Caco-2 (cell line): ENCODE data around the gene RIN3. TPM values are rescaled to one million over a fixed set of nuclear protein-coding genes. Genes with fewer than 3 reads are reported as not detected.

Experiments
- BruUV-seq: library from RNA; stranded (reverse); fragments of 400-500 nt; replicated peaks from 2 replicates; lab custom pipeline; 2021; lab: Mats Ljungman, UMichigan
- CTCF ChIA-PET: fragments of 300-600 bp; sonication (Branson Sonifier 250); formaldehyde crosslinking; loops from one replicate; lab custom pipeline; 2022; ENCODE audit warnings: antibody characterized with exemption; lab: Charles Lee
- POLR2A ChIA-PET: fragments of 300-600 bp; sonication (Branson Sonifier 250); formaldehyde crosslinking; loops from one replicate; lab custom pipeline; 2022; ENCODE audit warnings: antibody characterized with exemption; lab: Charles Lee
- DNase-seq, 2 experiments: peaks; one replicate each; pipeline versions ENCODE4 v3.0.0 to v3.0.0-alpha.2; 2020 to 2022
- H3K27me3 ChIP-seq: replicated peaks from 2 replicates; pipeline ENCODE4 v1.6.0; 2011; ENCODE audit warnings: low read length; ENCODE audit not compliant: control insufficient read depth, insufficient read depth
- H3K36me3 ChIP-seq: 2 replicates; pipeline ENCODE4 v1.5.1; 2011; ENCODE audit warnings: low read length; ENCODE audit not compliant: control insufficient read depth, insufficient read depth
- H3K4me1 ChIP-seq: fragments of 250-450 bp; sonication (Bioruptor Pico); 2 replicates; pipeline ENCODE4 v1.5.1; 2020; ENCODE audit warnings: mild to moderate bottlenecking
- H3K4me3 ChIP-seq: 2 replicates; pipeline ENCODE4 v1.5.1; 2011; ENCODE audit warnings: low read depth, mild to moderate bottlenecking, control low read depth, low read length
- H3K9me3 ChIP-seq: fragments of 250-450 bp; sonication (Bioruptor Pico); 2 replicates; pipeline ENCODE4 v1.5.1; 2020; ENCODE audit warnings: mild to moderate bottlenecking, moderate library complexity
- H3K27ac Mint-ChIP-seq: one replicate; pipeline ENCODE4 v1.8.0; 2022; ENCODE audit warnings: mixed read lengths; ENCODE audit not compliant: unreplicated experiment
- H3K27me3 Mint-ChIP-seq: one replicate; pipeline ENCODE4 v1.8.0; 2022; ENCODE audit warnings: mixed read lengths; ENCODE audit not compliant: insufficient read depth, unreplicated experiment
- H3K36me3 Mint-ChIP-seq: one replicate; pipeline ENCODE4 v1.8.0; 2022; ENCODE audit warnings: mild to moderate bottlenecking, mixed read lengths; ENCODE audit not compliant: insufficient read depth, unreplicated experiment
- H3K4me1 Mint-ChIP-seq: one replicate; pipeline ENCODE4 v1.8.0; 2022; ENCODE audit warnings: low read depth, mixed read lengths; ENCODE audit not compliant: unreplicated experiment
- H3K4me3 Mint-ChIP-seq: one replicate; pipeline ENCODE4 v1.8.0; 2022; ENCODE audit warnings: mild to moderate bottlenecking, moderate library complexity, mixed read lengths; ENCODE audit not compliant: unreplicated experiment
- H3K9me3 Mint-ChIP-seq: one replicate; pipeline ENCODE4 v1.8.0; 2022; ENCODE audit warnings: mixed read lengths; ENCODE audit not compliant: unreplicated experiment
- intact Hi-C: fragments of 100-400 bp; cut with micrococcal nuclease; formaldehyde crosslinking; loops from one replicate; pipeline ENCODE4 v1.10.0; 2022; ENCODE audit not compliant: unreplicated experiment
- total RNA-seq: library from RNA; stranded (reverse); gene quantifications from 2 replicates; pipeline ENCODE4 v1.2.3, GENCODE V29; 2022
- TF ChIP-seq, protein P1 (sequence below), 2 experiments: fragments of 200-600 bp in 1 of 2; IDR thresholded peaks; 1 replicate in 1 of 2; 2 replicates in 1 of 2; pipeline versions ENCODE4 v1.5.1 to v1.8.0; 2011 to 2022; ENCODE audit warnings: antibody characterized with exemption in 1 of 2, control low read depth in 1 of 2, inconsistent platforms in 1 of 2, low read depth in 1 of 2, low read length in 1 of 2, mild to moderate bottlenecking in 1 of 2, moderate library complexity in 1 of 2; ENCODE audit not compliant: insufficient read depth in 1 of 2, severe bottlenecking in 1 of 2, unreplicated experiment in 1 of 2

Gene RIN3
- total RNA-seq, 1 experiment from 2014 or later, result 20.7 TPM

DNA sequence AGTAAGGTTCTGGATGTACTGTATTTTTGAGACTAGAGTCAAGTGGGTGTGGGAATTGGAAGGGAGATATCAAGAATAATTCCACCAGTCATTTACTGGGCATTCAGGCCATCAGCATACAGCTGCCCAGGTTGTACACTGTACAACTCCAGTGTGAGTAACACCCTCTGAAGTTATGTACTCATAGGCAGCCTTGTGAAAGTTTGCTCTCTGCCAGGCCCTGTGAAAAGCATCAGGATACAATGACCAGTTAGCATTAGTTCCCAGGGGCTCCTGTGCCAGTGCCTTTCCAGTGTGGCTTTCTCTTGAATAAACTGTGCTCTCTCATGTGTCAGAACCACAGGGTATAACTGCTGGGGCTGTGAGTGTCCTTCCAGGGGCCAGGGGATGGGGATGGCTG, 145.1 kb downstream of the RIN3 start:
- H3K9me3 ChIP-seq, result no peaks in the 10 kb centered on the region
- H3K4me1 ChIP-seq, result no peaks in the 10 kb centered on the region
- H3K27me3 ChIP-seq, result no peaks in the 10 kb centered on the region
- no peak overlapping the region for H3K4me3 ChIP-seq
- no peak overlapping the region for H3K4me3 Mint-ChIP-seq
- H3K27me3 Mint-ChIP-seq, result no peaks in the 10 kb centered on the region
- H3K36me3 ChIP-seq, result no peaks in the 10 kb centered on the region
- intact Hi-C loops, result no loop called here
- H3K4me1 Mint-ChIP-seq, result no peaks in the 10 kb centered on the region
- no TSS peak for BruUV-seq
- H3K27ac Mint-ChIP-seq, result no peak overlapping the region
- DNase-seq, result no peak
- peaks cover 1% of the 10 kb centered on the region for H3K36me3 Mint-ChIP-seq
- POLR2A ChIA-PET, result no interaction called here
- CTCF ChIA-PET, result no interaction called here
- no peaks in the 10 kb centered on the region for H3K9me3 Mint-ChIP-seq
- TF ChIP-seq, protein P1, sequence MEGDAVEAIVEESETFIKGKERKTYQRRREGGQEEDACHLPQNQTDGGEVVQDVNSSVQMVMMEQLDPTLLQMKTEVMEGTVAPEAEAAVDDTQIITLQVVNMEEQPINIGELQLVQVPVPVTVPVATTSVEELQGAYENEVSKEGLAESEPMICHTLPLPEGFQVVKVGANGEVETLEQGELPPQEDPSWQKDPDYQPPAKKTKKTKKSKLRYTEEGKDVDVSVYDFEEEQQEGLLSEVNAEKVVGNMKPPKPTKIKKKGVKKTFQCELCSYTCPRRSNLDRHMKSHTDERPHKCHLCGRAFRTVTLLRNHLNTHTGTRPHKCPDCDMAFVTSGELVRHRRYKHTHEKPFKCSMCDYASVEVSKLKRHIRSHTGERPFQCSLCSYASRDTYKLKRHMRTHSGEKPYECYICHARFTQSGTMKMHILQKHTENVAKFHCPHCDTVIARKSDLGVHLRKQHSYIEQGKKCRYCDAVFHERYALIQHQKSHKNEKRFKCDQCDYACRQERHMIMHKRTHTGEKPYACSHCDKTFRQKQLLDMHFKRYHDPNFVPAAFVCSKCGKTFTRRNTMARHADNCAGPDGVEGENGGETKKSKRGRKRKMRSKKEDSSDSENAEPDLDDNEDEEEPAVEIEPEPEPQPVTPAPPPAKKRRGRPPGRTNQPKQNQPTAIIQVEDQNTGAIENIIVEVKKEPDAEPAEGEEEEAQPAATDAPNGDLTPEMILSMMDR (IDR thresholded peaks at IDR 0.05; ENCODE audit: insufficient read depth in 1 of 2, low read depth in 1 of 2, low read length in 1 of 2, severe bottlenecking in 1 of 2, unreplicated experiment in 1 of 2), result no peak

DNA sequence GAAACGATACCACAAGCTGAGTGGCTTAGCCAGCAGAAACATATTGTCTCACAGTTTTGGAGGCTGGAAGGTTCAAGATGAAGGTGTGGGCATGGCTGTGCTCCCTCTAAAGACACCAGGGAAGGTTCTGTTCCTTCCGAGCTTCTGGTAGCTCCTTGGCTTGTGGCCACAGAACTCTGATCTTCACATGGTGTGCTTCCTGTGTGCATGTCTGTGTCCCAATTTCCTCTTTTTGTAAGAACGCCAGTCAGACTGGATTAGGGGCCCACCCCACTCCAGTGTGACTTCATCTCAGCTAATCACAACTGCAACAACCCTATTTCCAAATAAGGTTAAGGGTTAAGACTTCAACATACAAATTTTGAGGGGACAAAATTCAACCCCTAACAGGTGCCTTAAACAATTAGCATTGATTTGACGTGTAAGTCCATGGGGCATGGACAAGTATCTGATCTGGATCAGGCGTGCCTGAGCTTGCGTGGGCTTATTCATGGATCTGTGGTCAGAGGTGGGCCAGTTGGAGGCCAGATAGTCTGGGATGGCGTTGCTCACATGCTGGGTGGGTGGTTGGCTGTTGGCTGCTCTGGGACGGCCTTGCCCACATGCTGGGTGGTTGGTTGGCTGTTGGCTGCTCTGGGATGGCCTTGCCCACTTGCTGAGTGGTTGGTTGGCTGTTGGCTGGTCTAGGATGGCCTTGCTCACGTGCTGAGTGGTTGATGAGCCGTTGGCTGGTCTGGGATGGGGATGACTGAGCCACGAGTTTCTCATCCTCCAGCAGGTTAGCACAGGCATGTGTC, 146.4 kb downstream of the RIN3 start:
- no peak overlapping the region for H3K4me3 Mint-ChIP-seq
- Histone ChIP-seq H3K36me3 (no peaks in the 10 kb centered on the region), H3K9me3 (no peaks in the 10 kb centered on the region), H3K4me1 (no peaks in the 10 kb centered on the region), H3K27me3 (no peaks in the 10 kb centered on the region), H3K4me3 (no peak overlapping the region)
- CTCF ChIA-PET, result no interaction called here
- TF ChIP-seq, protein P1 (IDR thresholded peaks at IDR 0.05; ENCODE audit: insufficient read depth in 1 of 2, low read depth in 1 of 2, low read length in 1 of 2, severe bottlenecking in 1 of 2, unreplicated experiment in 1 of 2), result no peak
- peaks cover 6% of the 10 kb centered on the region for H3K36me3 Mint-ChIP-seq
- H3K9me3 Mint-ChIP-seq, result no peaks in the 10 kb centered on the region
- no peak for DNase-seq
- no peak overlapping the region for H3K27ac Mint-ChIP-seq
- POLR2A ChIA-PET, result interaction anchor here (0.5 kb wide), 1 partner anchor 200 kb away, joined by 6 read pairs; no protein-coding TSS in a partner anchor
- no TSS peak for BruUV-seq
- H3K27me3 Mint-ChIP-seq, result no peaks in the 10 kb centered on the region
- intact Hi-C loops, result no loop called here
- H3K4me1 Mint-ChIP-seq, result no peaks in the 10 kb centered on the region

DNA sequence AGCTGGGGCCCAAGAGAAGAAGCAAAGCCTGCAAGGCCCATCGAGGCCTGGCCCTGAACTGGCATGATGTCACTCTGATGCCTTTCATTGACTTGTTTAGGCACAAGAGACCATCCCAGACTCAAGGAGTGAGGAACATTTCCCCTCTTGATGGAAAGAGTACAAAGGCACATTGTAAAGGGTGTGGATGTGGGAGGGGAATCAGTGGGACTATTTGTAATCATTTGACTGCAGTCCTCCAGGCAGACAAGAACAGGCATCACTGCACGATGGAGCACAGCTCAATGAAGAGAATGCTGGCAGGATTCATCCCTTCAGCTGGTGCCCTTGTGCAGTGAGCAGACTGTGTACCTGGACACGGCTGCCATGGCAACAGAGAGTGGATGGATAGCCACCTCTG, 147.0 kb downstream of the RIN3 start:
- Histone ChIP-seq H3K4me1 (no peaks in the 10 kb centered on the region), H3K36me3 (no peaks in the 10 kb centered on the region), H3K27me3 (no peaks in the 10 kb centered on the region), H3K4me3 (no peak overlapping the region), H3K9me3 (no peaks in the 10 kb centered on the region)
- no peak overlapping the region for H3K27ac Mint-ChIP-seq
- H3K4me3 Mint-ChIP-seq, result no peak overlapping the region
- H3K4me1 Mint-ChIP-seq, result no peaks in the 10 kb centered on the region
- H3K27me3 Mint-ChIP-seq, result no peaks in the 10 kb centered on the region
- H3K36me3 Mint-ChIP-seq, result peaks cover 6% of the 10 kb centered on the region
- no TSS peak for BruUV-seq
- POLR2A ChIA-PET, result no interaction called here
- no peaks in the 10 kb centered on the region for H3K9me3 Mint-ChIP-seq
- intact Hi-C loops, result no loop called here
- DNase-seq, result no peak
- CTCF ChIA-PET, result no interaction called here
- TF ChIP-seq, protein P1 (IDR thresholded peaks at IDR 0.05; ENCODE audit: insufficient read depth in 1 of 2, low read depth in 1 of 2, low read length in 1 of 2, severe bottlenecking in 1 of 2, unreplicated experiment in 1 of 2), result no peak
